ENCODE measurements around the gene TANGO6. TPM values are rescaled to one million over a fixed set of nuclear protein-coding genes. Genes with fewer than 3 reads are reported as not detected.

TANGO6 gene
- total RNA-seq, 2 experiments from 2014 or later = 22.7 to 22.8 TPM

- ChIA-PET CTCF (ENCODE audit: unreplicated experiment) (no interaction called here), POLR2A (interaction anchor here (0.5 kb wide), 1 partner anchor 730 kb away, joined by 3 read pairs; no protein-coding TSS in a partner anchor)
- H3K4me3 ChIP-seq (ENCODE audit: low read depth, low read length, poor library complexity, severe bottlenecking) = no peak overlapping the region
- intact Hi-C loops (cut with micrococcal nuclease; ENCODE audit: unreplicated experiment) = no loop called here
- H3K4me1 ChIP-seq (ENCODE audit: insufficient read depth, low read length, poor library complexity, severe bottlenecking) = no peaks in the 10 kb centered on the region
- no peaks in the 10 kb centered on the region; the same call in 1 of the 2 replicates for H3K36me3 ChIP-seq (ENCODE audit: insufficient read depth, low read length)
- H2AFZ ChIP-seq (ENCODE audit: low read length) = no peak overlapping the region
- DNase-seq (ENCODE audit: low spot score) = no peak
- BruUV-seq (replicated peaks) = no TSS peak
- TF ChIP-seq CTCF (conservative IDR thresholded peaks at IDR 0.05; ENCODE audit: low read length) = no peak
- no peak for TF ChIP-seq EZH2phosphoT487 (IDR thresholded peaks at IDR 0.05; ENCODE audit: borderline replicate concordance, low read depth, low read length)
- H4K20me1 ChIP-seq (ENCODE audit: insufficient read depth, low read length) = no peaks in the 10 kb centered on the region
- no peaks in the 10 kb centered on the region for H3K9me2 ChIP-seq (ENCODE audit: insufficient read depth, low read length)
- H3K9me3 ChIP-seq (ENCODE audit: low read length) = no peaks in the 10 kb centered on the region
- H3K79me2 ChIP-seq (ENCODE audit: insufficient read depth, low read depth, low read length) = no peaks in the 10 kb centered on the region
- no peak overlapping the region for H3K4me2 ChIP-seq (ENCODE audit: low read length)
- no peak overlapping the region for H3K27ac ChIP-seq (ENCODE audit: low read depth, low read length, poor library complexity, severe bottlenecking)
These were observed 93.7 kb downstream of the TANGO6 start for GRCh38 chr16:68936736-68937631.

- Histone ChIP-seq H3K4me3 (ENCODE audit: low read depth, low read length, poor library complexity, severe bottlenecking) (no peak overlapping the region), H3K79me2 (ENCODE audit: insufficient read depth, low read depth, low read length) (no peaks in the 10 kb centered on the region), H4K20me1 (ENCODE audit: insufficient read depth, low read length) (no peaks in the 10 kb centered on the region), H3K4me1 (ENCODE audit: insufficient read depth, low read length, poor library complexity, severe bottlenecking) (no peaks in the 10 kb centered on the region), H3K27ac (ENCODE audit: low read depth, low read length, poor library complexity, severe bottlenecking) (no peak overlapping the region), H3K9me2 (ENCODE audit: insufficient read depth, low read length) (no peaks in the 10 kb centered on the region), H3K36me3 (ENCODE audit: insufficient read depth, low read length) (peaks cover 7% of the 10 kb centered on the region; the same call in 1 of the 2 replicates), H3K4me2 (ENCODE audit: low read length) (no peak overlapping the region), H3K9me3 (ENCODE audit: low read length) (0 out of 2 replicates have a peak, but pooled peaks cover 9% of the 10 kb centered on the region), H2AFZ (ENCODE audit: low read length) (no peak overlapping the region)
- ChIA-PET CTCF (ENCODE audit: unreplicated experiment) (no interaction called here), POLR2A (no interaction called here)
- DNase-seq (ENCODE audit: low spot score) = no peak
- intact Hi-C loops (cut with micrococcal nuclease; ENCODE audit: unreplicated experiment) = no loop called here
- no TSS peak for BruUV-seq (replicated peaks)
- TF ChIP-seq EZH2phosphoT487 (IDR thresholded peaks at IDR 0.05; ENCODE audit: borderline replicate concordance, low read depth, low read length) (no peak), CTCF (conservative IDR thresholded peaks at IDR 0.05; ENCODE audit: low read length) (no peak)
These were observed 96.5 kb downstream of the TANGO6 start for GRCh38 chr16:68939692-68940320.
